HG03175 (cell line): Measurements from ENCODE around the gene ZNF423.

ENCODE experiments used
- ATAC-seq: cut with Tn5 transposase; IDR thresholded peaks from one replicate; pipeline ENCODE4 v1.9.1; 2021; ENCODE audit warnings: mild to moderate bottlenecking, moderate library complexity; ENCODE audit not compliant: unreplicated experiment

Gene ZNF423

DNA sequence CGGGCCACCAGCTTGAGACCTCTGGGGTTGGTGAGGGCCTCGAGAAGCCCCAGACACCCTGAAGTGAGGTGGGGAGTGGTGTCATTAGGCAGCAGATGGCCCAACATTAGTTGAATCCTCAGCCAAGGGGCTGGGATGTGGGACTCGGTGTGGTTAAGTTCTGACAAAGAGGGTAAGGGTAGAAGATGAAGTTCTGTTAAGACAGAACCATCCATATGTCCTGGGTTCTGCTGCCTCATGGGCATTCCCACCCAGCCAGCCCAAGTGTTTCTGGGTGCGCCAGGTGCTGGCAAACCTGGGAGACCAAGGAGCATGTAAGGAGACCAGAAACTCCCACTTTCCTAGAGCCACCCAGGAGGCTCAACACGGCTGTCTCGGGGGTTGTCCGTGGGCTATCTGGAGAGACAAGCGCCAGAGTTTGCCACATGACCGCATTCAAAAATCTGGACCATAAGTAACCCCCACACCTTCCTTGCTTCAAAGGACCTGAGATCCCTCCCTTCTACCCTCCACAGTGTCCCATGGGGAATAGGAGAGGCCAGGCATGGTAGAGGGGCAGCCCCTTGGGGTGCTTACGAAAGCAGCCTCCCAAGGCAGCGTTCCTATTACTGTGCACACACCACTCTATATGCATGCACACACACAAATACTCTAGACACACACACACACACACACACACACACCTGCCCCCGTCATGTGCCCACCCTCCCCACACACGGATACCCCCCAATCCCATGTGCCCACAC lies 353.6 kb downstream of the ZNF423 start:
- ATAC-seq, result no peak

DNA sequence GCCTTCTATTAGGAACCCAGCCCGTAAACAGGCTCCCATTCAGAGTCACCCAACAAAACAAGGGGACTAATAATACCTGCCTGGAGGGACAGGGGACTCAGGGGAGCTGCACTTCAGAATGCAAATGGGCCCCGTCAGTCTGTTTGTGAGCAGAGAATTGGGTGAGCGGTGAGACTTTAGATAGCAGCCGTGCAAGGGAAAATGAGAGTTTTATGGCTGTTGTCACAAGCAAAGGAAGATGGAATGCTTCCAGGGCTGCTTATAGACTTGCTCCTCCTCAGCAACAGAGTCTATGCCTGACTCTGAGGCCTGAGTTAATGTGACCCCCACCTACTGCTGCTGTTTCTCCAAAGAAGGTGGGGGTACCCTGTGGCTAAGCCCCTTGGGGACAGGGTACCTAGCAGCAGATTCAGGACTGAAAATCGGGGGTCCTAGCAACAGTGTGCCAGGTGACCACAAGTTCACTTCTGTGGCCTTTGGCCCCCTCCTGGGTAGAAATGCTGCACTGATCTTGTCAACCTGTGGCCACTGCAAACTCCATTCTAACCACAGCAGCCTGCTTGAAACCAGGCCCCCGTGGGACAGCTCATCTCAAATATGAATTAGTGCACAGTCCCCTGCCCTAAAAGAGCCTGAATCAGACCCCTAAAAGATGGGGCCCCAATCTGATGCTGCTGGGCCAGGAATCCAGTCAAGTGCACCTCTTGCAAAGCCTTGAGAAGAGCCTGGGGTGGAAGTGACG lies 355.9 kb downstream of the ZNF423 start:
- ATAC-seq, result no peak

DNA sequence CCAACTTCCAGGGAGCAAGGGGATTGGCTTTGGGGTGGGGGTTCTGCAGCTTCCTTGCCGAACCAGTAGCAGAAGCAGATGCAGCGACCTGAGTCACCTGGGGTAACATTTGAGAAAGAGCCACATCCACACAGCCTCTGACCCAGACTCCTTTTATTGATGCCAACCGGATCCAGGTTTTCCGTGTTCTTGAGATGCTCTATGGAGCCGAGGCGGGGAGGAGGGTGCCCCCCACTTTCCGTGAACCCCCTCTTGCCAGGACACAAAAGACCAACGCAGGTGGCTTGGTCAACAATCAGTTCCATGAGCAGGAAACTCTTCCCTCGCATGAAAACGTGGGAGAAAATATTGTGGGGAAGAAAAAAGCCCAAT lies 356.5 kb downstream of the ZNF423 start:
- no peak for ATAC-seq

DNA sequence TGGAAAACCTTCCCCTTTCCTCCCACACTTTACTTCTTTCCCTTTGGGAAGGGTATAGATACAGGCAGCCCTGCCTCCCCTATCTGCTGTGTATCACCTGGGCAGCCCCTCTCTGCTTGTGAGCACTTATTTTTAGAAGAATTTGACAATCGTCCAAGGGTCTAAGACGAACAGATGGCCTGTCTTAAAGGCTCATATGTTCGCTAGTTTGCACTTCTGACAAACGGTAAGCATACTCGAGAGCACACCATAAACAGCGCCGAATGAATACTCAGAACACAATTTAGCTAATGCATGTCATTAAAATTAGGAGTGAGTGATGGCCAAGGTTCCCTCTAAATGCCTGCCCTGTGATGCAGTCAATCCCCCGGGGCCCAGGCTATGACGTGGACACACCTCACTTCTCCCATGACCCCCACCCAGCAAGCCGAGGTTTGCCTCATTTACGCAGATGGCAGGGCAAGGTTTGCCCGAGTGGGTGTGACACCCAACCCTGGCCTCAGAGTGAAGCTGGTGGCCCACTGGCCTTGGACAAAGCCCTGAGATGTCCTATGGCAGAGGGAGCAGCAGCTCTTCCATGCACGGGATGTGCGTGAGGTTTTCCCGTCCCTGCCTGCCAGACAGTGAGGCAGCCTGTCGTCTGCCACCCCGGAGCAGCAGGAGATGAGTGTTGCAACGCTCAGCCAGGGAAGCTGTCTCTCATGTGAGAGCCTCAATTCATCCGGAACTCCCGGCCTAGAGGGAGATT lies 357.1 kb downstream of the ZNF423 start:
- no peak for ATAC-seq

DNA sequence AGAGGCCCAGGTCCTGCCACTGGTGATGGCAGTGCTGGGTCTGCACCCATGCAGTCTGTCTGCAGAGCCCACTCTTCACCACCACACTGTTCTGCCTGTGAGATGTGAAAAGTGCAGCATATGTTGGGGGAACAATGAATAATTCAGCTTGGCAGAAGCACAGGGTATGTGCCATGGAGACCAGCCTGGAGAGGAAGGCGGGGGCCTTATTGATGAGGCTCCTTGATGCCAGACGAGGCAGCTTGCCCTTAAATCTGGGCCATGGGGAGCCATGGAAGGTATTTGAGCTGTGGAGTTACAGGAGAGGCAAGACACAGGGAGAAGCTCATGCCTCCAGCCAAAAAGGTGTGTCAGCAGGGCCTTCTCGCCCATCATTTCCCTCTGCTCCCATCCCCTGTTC lies 357.6 kb downstream of the ZNF423 start:
- ATAC-seq, result no peak

DNA sequence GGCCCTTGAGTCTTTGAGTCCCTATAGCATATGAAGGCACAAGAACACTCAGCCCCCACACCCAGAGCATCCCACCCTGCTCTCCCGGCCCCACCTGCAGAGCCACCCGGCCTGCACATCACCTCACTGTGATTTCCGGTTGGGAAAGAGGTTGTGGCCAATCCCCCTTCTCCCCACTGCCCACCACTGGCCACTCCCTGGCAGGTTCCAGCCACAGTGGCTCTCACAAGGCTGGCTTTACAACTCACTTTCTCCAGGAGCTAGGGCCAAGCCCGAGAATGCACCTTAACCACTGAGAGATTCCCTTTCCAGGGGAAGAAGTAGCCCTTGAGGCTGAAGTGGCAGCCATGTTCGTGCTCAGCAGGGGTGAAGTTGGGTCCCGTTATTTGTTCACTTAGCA lies 358.4 kb downstream of the ZNF423 start:
- no peak for ATAC-seq

DNA sequence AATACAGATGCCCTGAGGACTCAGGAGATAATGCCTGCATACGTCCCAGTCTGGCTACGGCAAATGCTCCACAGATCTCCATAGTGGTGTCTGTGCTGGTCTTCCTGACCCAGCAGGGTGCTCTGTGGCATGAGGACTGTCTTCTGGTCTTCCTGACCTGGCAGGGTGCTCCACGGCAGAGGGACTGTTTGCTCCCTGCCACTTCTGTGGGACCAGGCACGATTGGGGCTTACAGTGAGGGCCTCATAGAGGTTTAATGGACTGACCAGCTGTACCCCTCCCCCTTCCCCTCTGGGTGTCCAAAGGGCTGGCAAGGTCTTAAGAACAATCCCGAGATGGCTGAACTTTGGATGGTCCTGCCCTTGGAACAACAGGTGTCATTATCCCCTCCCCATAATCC lies 359.3 kb downstream of the ZNF423 start:
- ATAC-seq, result no peak

DNA sequence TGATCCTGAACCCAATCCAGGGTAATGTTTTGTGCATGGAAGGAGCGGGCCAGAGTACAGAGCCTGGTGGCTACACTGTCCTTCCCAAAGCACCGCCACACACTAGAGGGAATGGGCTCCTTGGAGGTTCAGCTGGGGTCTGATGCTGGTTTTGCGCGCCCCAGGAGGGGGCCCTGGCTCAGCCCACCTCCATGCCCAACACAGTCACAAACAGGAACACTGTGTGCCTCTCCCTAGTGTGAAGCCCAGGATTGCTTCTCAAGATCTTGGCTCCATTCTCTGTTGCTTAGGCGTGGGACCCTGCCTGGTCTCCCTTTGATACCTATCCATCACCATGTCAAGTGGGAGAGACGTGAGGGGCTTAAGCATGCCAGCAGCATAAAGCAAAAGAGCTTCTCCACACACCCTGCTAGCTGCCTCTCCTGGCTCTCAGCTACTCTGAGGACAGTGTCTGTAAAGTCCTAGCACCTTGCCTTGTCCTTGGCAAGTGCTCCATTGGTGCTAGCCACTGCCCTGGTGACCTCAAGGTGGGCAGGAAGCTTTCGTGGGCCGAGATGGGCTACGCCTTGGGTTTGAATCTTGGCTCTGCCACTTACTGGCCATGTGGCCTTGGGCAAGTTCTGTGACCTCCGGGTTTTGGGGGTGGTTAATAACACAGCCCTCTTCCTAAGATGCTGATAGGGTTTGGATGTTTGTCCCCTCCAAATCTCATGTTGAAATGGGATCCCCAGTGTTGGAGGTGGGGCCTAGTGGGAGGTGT lies 360.1 kb downstream of the ZNF423 start:
- no peak for ATAC-seq

DNA sequence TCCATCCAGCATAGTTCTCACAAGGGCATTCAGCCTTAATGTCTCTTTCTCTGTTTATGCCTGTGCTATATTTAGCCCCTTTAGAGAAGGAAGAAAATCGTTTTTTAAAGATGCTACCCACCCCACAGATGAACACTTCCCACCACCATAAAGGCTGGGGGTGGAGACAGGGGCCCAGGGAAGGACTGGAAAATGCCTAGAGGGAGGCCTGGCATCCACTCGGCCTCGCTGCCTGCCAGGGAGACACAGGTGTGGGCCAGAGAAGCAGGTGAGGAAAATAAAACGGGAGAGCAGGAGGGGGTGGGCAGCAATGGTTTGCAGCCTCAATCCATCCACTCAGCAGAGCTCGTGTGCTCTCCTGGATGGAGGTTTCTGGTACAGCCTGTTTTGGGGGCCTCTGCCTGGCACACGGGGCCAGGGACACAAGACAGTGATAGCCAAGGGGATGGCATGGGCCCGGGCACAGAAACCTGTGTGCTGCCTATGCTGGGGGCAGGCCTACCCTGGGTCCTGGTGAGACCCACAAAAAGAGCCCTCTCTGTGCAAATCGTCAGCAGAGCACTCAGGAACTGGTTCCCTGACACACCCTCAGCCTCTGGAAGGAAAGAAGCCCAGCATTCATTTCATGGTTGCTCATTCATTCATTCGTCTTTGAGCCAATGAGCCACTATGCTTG lies 360.9 kb downstream of the ZNF423 start:
- ATAC-seq, result no peak

DNA sequence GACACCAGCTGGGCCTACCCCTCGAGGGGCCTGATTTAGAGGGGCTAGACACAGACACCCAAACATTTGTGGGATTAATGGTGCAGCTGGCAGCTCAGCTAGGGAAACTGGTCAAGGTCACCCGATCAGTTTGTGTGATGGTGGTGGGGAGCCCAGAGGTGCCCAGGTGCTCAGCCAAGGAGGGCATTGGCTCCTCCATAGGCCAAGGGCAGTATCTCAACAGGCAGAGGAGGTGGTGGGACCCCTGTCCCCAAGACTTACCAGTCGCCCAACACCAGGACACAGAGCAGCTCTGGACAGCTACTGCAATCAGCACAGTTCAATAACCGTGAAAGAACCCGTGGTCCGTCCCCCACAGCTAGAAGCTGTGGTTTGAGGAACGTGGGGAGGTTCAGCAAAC lies 361.4 kb downstream of the ZNF423 start:
- ATAC-seq, result no peak

DNA sequence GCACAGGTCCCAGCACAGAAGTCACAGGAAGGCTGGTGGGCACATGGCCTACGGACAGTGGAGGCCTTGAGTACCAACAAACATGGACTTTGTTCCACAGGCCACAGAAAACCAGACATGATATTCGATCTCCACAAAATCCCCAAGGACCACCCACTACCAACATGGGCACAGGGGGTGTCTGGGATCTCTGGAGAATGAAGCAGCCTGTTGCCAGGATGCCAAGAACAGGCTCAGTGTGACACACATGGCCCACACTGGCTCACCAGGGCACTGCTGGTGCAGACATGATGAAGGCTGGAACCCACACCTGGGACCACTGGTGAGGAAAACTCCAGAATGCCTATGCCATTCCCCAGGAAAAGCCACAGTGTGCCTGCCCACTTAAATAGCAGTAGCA lies 362.1 kb downstream of the ZNF423 start:
- ATAC-seq, result no peak

DNA sequence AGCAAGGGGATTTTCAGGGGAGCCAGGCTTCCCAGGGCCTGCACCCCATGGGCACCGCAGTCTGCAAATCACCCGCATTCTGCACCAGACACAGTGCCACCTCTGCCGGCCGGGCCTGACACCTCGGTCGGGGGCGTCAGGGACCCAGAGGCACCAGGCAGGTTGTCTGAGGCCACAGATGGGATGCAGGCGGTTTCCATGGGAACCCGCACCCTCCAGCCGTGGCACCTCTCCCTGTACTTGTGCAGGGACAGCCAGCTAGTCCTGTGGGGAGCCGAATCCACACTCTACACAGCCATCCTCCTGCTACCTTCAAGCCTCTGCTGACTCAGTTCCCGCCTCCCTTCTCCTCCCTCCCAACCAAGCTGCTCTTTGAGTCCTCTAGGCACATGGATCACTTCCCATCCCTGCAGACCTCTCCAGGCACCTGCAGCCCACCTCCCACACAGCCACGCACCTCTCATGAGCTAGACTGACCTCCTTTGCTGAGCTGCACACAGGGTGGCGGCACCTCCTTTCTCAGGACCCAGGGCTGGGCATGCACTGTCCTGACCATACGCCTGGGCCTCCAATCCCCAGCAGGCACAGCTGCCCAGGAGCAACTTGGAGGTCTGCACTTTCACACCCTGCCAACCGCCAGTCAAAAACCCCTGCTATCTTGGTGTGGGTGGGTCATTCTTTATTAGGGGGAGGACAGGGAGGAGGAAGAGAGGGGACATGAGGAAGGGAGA lies 362.9 kb downstream of the ZNF423 start:
- ATAC-seq, result no peak

DNA sequence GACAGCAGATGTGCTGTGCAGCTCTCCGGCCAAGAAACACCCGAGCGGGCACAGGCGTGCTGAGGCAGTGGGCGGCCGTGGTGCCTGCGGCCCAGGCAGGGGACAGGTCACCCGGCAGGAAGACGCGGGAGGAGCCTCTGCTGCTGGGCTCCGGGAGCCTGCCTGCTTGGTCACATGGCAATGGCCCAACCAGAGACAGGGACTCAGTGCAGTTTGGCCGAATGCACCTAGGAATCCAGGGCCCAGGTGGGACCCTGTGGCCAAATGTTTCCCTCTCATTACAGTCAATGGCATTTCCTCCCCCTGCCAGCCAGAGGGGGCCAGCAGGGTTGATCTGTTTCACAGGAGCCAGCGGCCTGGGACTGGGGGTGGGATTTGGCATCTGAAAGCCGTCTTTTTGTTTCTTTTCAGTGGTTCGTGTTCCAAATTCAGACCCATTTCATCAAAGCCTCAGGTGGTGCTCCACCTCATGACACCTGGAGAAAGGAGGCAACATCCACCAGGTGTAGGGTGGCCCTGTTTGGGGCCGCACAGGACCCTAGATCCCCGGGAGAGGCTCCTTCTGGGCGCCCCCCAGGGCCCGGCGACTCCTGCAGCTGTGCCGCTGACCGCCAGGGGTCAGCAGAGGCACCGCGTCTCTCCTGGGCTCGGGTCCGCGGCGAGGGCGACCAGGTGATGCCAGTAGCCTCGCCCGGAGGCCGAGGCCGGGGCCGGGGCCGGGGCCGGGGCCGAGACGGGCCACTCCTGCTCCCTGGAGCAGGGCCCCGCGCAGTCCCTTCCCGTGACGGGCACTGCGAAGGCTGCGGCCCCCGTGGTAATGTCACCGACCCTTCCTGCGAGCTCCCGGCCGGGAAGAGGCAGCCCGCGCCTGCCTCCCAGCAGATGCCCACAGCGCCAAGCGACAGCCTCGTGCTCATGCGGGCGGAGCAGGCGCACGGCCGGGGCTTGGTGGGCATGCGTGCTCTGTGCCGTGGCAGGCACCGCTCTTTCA lies 363.8 kb downstream of the ZNF423 start:
- peak; percentile 56 for ATAC-seq

DNA sequence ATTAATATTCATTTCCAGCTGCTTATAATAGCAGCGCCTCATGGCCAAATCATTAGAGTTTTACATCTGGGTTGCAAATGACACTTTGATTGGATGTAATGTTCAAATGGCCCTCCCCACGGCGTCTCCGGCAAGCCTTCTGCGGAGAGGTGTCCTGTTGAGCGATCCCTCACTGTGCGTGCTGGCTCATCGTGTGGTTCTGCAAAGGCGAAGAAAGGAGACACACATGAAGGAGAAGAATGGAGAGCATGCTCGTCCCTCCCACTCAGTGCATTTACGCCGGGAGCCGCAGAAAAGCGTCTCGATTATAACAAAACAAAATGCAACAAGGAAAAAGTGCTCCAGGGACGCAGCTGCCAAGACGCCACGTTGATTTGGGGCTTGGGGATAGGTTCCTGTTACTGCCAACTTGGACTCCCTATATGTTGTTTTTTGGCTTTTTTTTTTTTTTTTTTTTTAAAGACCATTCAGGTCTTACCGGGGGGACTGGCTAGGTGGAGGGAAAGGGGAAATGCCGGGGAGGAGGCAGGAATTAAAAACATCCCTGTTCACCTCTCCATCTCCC lies 364.7 kb downstream of the ZNF423 start:
- no peak for ATAC-seq

DNA sequence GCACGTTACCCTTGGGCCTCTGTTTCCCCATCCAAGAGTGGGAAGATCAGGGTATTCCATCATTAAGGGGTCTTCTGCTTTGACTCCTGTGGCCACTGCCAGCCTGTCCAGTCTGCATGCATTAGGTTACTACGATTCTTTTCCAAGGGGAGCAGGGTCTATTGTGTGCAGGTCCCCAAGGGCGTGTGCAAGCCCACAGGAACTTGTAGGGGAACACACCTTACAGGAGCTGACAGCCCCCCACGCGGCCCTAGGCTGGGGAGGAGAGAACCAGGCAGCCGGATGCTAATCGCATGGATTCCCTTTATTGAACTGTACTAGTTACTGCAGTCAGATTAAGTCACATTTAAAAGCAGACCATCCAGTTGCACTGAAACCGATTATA lies 365.6 kb downstream of the ZNF423 start:
- no peak for ATAC-seq

DNA sequence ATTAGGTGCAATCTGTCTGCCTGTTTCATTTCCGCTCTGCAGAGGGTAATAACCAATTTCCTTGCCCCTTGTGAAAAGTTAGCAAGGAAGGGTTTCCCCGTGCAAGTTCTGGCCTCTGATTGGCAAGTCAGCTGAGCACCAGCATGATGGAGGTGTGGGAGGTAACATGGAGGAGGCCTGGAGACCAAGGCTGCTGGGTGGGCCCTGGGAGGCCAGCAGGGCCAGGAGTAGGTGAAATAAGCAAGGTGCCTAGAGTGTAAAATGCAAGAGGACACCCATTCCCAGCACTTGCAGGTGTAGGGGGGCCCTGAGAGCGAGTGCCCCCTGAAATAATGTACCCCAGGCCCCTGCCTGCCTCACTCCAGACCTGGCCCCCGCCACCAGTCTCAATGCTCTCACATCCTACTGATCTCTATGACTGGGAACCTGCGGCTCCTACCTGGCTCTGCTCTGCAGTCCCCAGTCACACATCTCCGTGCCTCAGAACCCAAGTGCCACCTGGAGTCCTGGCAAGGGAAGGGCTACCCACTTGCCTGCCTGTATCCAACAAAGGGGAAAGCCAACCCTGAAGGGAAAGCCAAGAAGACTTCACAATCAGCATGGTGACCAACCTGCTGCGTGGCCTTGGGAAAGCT lies 366.1 kb downstream of the ZNF423 start:
- no peak for ATAC-seq

DNA sequence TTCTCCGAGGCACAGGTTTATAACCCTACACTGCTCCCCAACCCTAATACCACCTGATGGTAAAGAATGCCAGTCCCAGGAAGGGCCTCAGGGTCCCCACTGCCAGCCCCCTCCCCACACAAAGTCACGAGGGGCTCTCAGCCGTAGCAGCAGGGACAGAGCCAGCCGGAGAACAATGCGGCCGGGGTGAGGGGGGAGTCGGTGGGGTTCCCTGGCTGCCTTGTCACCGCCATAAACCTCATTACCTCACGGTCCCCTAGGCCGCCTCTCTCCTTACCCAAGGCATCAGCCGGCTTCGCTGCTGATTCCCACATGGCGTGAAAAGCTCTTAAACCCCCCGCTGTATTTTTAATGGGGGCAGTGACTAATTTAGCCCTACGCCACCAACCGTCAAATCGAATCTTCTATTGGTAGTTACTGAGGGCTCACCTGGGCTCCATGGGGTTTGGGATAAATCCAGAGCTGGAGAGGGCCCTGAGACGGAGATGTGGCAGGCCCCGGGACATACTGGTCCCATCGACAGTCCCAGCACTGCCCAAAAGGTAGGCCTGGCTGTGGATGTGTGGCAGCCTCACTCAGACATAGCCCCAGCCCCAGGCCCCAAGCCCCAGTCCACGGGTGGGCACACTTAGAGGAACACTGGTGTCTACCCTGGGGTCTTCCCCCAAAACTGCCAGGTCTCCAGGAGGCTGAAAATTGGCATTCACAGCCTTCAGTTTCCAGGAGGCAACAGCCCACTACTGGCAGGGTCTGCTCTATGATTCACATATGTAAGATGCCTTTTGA lies 367.0 kb downstream of the ZNF423 start:
- no peak for ATAC-seq
